Dermis lymphatic vessel endothelial cell (primary cell): Measurements from ENCODE around the gene EFCAB3. TPM values are rescaled to one million over a fixed set of nuclear protein-coding genes. Genes with fewer than 3 reads are reported as not detected.

ENCODE experiments used
- total RNA-seq: library from RNA; depleted of rRNA; stranded (reverse); fragments of >200 nt; gene quantifications from 2 replicates; pipeline ENCODE4 v1.2.1, GENCODE V29; 2014

Gene EFCAB3
- total RNA-seq, result not detected in 2 replicates

GRCh38 chr17:62380253-62380652 lies at the start of gene EFCAB3:
Gene EFCAB3, plus strand, starts transcription at chr17:62380553. Its CDS starts 2,427 bp downstream, at chr17:62382980.

GRCh38 chr17:62423647-62424461 lies 43.5 kb downstream of the EFCAB3 start, which contains the start of gene METTL2A:
Gene METTL2A, plus strand, starts transcription at chr17:62423897. Its CDS starts 6 bp downstream, at chr17:62423903.

Other genes starting within 250 kb of the EFCAB3 start
- gene METTL2A, start 43.3 kb downstream of the EFCAB3 start, total RNA-seq, result 17.4 and 18.6 TPM in 2 replicates
- gene TLK2, start 98.3 kb downstream of the EFCAB3 start, total RNA-seq, result 43.0 and 43.3 TPM in 2 replicates
- gene MRC2, start 247.1 kb downstream of the EFCAB3 start, total RNA-seq, result 18.1 and 35.7 TPM in 2 replicates